HG02610 (cell line): ENCODE results near the gene C1QTNF9.
"Not testable (repeated sequence)": the region's sequence is repeated elsewhere in the genome, so short reads cannot be mapped to it uniquely, and the experiment has no call there.

Source experiments
- ATAC-seq: cut with Tn5 transposase; IDR thresholded peaks from one replicate; pipeline ENCODE4 v1.9.1; 2021; ENCODE audit warnings: mild to moderate bottlenecking, moderate library complexity; ENCODE audit not compliant: unreplicated experiment

The C1QTNF9 gene, protein sequence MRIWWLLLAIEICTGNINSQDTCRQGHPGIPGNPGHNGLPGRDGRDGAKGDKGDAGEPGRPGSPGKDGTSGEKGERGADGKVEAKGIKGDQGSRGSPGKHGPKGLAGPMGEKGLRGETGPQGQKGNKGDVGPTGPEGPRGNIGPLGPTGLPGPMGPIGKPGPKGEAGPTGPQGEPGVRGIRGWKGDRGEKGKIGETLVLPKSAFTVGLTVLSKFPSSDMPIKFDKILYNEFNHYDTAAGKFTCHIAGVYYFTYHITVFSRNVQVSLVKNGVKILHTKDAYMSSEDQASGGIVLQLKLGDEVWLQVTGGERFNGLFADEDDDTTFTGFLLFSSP

DNA sequence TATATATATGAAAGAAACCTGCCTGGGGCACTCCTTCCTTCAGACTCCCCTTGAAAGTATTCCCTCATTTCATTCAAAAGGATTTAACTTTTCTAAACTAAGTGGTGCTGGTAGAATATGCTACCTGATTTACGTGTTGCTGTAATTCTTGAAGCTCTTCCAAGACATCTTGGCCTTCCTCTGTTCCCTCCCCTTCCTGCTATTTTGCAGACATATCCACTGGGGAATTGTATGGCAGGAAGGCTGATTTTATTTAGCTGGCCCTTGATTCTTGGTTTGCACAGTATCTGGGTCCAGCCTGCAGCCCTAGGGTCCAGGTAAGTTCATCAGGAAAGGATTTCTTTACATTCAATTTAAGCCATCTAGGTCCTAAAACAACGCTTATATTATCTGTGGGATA lies at the start of gene C1QTNF9:
C1QTNF9 (plus strand) TSS at position 281 of the 400 bp plus-strand sequence. CDS start 6,424 bp downstream, outside the sequence.
- not testable (repeated sequence) for ATAC-seq

DNA sequence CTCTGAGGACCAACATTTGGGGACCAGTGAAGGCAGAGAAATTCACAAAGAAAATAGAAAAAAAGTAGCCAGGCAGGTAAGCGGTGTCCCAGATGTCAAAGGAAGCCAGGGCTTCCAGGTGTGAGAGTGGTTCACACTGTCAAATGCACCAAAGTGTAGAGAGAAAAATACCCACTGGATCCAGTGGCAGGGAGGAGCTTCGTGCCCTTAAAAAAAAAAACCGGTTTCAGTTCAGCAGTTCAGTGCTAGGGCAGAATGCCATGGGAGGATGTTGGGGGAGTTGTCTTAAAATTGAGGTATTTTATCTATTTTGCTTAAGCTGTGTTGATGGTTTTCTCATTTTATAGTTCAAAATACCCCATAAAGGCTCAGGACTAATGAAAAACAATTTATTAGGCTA lies 47.8 kb upstream of the C1QTNF9 start:
- ATAC-seq, result no peak

DNA sequence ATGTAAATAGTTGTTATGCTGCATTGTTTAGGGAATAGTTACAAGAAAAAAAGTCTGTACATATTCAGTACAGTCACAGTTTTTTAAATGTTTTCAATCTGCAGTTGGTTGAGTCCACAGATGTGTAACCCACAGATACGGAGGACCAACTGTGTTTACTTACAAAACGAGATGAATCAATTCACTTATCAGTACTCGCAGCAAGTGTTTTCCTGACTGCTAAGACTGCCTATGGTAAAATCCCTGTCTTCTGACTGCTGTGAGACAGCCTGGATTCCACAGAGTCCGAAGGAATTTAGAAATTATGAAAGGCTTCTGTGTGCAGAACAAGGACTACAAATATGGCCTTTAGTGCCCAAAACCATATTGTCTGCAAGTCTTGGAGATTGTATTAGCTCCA lies 45.7 kb upstream of the C1QTNF9 start:
- no peak for ATAC-seq

DNA sequence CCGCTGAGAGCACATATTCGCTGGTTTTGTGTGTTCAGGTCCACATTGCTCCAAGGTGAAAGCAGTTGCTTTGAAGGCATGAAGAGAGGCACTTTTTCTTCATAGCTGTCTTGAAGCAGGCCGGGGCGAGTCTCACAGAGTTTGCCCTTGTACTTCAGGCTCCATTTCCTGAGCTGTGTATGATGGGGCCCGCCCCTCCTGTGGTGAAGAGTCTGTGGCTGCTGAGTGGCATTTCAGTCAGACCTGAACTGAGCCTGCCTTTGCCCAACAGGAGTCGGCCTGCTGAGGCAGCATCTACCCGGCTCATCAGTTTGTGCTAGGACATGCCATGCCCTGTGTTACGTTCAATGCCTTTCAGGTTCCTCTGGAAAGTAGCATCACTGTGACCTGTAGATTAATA lies 44.4 kb upstream of the C1QTNF9 start:
- ATAC-seq, result peak; percentile 69

DNA sequence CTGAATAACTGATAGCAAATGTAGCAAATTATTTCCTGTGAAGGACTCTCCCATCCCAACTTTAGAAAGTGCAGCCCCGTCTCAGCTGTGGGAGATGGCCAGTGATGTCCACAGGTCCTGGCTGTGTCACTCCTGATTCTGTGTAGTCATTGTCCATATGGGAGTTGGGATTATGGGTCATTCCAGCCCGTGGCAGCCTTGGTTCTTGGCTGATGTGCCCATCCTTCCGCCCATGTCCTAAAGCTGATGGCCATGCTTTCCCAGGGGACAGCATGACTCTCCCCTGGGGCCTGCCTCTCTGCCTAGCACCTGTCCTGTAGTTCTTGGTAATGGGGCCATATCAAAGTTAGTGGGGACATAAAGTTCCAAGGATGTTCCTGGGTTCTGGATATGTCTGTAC lies 43.9 kb upstream of the C1QTNF9 start:
- ATAC-seq, result no peak

DNA sequence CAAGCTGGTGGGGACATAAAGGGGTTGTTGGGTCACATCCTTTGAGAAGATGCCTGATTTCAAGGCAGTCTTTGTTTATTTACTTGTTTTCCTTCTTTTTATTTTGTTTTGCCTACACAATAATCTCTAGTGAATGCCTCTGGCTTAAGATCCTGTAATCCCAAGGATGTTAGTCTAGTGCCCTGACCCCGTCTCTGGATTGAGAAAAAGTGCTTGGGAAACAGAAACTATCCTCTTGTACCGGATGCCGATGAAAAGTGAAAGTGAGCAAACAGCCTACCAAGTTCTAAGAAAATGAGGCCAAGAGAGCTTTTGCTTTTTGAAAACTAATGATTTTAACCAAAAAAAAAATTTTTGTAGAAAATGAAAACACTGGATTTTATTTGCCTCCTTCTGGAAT lies 42.1 kb upstream of the C1QTNF9 start:
- no peak for ATAC-seq

DNA sequence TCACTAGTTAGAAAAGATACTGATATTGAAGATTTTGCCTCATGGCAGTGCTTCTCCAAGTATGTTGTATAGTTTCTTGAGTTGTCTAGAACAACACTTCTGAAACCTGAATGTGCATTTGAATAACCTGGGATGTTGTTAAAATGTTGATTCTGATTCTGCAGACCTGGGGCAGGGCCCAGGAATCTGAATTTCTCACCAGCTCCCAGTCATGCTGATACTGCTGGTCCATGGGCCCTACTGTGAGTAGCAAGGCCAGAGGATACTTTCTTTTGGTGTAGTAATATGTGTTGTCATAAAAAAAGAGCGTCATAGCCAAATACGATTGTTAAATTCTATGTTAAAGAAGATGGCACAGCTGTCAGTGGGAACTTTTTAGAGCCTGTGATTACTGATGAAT lies 41.6 kb upstream of the C1QTNF9 start:
- ATAC-seq, result no peak

DNA sequence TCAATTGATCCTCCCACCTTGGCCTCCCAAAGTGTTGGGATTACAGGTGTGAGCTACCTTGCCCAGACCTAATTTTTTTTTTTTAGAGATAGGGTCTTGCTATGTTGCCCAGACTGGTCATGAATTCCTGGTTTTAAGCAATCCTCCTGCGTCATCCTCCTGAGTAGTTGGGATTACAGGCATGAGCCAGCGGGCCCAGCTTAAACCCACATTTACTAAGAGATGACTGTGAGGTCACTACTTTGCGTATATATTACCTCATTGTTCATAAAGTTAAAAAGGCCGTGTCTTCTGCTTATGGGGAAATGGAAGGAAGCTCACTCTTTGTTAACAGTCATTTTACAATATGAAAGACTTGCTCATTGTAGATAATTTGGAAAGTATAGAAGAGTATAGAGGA lies 39.6 kb upstream of the C1QTNF9 start:
- no peak for ATAC-seq

DNA sequence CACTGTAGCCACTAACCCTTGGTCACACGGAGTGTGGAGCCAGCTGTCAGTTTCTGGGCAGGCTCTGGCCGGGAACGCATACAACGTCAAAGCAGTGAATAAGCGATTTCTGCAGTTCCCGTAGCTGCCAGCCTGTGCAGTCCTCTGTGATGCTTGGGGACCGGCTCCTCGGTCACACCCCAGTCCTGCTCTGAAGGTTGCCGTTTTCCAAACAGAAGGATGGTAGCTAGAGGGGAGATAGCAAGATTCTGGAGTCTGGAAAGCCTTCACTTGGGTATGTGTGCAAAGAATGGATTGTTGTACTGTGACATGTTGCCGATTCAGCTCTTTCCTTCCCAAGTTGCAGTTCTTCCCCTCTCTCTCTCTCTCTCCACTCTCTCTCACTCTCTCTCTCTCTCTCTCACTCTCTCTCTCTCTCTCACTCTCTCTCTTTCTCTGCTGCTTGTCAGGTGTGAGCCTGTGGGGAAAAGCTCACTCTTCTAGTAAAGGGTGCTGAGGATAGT lies 38.7 kb upstream of the C1QTNF9 start:
- ATAC-seq, result peak; percentile 46

DNA sequence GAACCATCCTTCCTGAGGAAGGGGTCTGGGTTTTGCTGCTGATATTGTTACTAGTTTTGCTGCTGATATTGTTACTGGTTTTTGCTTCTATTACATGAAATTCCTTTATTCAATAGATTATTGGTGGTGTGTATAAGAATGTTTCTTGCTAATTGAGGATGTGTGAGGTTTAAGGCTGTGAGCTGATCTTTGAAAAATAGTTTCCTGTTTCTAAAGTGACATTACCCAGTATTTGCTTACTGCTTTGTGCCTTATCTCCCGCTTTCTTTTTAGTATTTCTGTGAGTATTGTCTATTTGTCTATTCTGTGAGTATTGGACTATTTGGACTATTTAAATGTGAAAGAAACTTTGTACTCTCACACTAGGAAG lies 38.2 kb upstream of the C1QTNF9 start:
- ATAC-seq, result no peak

DNA sequence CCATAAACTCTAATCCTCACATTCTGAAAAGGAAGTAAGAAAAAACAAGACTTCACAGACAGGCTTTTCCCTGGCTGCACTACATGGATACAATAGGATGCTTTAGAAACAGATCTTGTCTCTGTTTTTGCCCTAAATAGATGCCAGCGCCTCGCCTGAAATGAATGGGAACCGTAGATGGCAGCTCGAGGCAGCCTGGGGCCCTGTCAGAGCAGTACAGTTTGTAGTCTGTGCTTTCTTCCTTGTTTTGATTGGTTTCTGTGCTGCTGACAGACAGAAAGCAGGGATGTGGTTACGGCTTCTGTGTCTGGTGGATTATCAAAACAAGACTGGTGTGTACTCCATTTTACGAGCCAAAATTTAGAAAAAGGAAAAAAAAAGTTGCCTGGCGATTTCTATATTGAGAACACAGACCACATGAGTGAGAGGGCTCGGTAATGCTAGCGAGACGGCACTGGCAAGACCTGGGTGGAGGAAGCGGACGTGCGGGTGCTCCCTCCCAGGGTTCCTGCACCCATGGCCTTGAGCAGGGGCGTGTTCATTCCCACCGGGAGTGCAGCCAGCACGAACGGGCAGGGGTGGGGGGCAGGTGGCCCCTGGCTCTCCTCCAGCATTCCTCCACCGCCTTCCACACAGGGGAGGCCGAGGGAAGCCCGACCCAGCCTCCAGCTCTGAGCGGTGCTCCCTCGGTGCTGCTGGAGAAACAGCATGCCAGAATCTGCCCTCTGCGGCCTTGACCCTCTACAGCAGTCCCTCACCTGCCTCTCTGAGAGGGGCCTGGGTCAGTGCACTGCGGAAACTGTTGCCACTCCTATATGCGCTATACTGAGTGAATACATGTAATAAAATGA lies 37.6 kb upstream of the C1QTNF9 start:
- peak; percentile 42 for ATAC-seq

DNA sequence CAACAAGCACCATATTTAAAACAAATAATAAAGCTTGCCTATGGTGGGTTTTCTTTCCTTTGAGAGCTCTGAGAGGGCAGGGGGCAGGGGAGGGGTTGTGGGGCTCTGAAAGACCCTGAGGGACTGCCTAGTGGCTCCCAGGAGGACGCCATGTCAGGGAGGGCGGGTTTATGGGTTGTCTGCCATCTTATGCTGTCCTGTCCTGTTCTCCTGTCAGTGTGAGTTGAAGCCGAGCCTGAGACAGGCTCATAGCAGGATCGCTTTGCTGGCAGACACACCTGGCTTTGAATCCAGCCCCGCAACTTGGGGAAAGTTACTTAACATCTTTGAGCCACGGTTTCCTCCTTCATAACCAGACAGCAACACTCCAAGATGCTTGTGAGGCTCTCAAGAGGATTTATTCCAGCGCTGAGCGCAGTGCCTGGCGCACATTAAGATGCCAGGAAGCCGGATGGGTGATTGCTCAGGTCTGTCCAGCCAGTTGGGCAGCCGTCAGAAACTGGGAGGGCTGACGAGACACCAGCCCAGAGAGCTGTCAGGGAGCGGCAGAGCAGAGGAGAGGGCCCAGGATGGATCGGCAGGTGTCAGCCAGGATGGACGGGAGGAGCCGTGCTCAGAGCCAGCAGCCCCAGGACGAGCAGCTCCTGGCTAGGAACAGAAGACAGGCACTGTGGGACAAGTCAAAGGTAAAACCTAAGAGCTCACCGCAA lies 36.8 kb upstream of the C1QTNF9 start:
- no peak for ATAC-seq

DNA sequence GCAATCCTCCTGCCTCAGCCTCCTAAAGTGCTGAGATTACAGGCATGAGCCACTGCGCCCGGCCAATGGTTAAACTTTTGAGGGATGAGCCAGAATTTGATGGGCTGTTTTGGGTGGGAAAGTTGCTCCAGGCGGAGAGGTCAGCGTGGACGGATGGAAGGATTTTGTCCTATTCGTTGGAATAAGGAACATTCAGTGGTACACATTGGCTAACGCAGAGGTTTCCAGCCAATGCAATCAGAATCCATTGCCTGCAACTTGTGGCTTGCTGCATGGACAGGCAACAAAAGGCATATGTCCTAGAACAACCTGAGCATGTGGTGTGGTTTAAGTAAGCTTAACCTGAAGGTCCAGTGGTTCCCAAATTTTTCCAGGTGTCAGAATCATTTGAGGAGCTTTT lies 35.5 kb upstream of the C1QTNF9 start:
- ATAC-seq, result no peak

DNA sequence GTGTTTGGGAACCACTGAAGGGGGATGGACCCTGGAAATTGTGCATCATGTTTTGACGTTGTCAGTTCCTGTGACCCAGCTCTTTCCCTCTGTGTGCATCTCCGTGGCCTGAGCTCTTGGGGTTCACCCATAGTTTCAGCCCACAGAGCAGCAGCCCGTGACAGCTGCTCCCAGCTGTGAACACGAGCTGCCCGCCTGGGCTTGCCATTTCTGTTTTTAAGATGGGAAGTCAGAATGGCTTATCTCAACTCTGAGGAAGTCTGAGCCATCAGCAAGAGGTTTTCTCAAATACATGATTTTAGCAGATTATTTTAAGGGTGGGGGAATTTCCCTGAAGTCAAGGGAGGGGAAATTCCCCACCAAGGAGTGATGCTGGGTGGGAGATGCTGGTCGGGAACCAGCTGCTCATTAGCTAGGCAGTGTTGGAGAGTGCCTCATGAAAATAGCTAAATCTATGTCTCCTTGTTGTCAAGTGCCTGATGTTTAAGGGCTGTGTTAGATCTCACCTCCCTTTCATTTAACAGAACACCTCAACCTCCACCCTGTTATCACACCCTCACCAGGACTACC lies 34.8 kb upstream of the C1QTNF9 start:
- peak; percentile 71 for ATAC-seq

DNA sequence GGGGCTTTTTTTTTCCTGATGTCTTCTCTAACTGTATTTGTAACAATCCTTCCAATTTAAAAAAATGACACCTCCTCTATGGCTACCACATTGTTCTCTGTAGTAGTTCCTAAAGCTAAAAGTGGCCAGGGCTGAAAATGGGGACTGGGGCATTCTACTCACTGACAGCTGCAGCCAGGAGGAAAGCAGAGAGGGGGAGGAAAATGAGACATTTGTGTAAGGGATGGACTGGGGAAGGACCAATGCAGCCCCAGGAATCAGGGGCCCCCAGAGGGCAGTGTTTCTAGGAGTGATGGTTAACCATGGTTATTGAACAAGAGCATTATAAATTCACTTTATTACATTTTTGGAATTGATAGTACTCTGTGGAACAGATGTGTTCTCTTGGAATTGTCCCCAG lies 34.3 kb upstream of the C1QTNF9 start:
- ATAC-seq, result no peak

DNA sequence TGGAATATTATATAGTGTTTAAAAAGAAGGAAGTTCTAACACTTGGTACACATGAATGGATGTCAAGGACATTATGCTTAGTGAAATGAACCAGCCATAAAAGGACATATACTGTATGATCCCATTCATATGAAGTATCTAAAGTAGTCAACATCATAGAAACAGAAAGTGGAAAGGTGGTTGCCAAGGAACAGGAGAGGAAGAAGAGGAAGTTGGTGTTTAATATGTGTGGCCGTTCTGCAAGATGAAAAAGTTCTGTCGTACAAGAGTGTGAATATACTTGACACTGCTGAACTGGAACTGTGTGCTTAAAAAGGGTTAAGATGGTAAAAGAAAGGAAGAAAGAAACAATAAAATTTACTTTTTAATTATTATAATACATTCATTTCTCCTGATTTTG lies 33.1 kb upstream of the C1QTNF9 start:
- no peak for ATAC-seq

DNA sequence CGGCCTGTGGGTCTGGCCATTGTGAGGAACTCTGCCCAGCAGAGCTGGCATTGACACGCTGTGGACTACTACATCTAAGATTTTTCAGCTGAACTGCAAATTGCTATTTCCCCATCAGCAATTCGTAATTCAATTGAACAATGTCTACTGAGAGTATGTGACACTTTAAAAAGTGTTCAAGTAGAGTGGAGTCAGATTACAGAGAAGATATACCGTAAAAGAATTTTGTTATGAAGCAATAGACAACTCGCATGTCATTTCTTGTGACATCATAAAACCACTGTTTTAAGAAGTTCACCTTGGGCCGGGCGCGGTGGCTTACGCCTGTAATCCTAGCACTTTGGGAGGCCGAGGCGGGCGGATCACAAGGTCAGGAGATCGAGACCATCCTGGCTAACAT lies 32.5 kb upstream of the C1QTNF9 start:
- ATAC-seq, result no peak

DNA sequence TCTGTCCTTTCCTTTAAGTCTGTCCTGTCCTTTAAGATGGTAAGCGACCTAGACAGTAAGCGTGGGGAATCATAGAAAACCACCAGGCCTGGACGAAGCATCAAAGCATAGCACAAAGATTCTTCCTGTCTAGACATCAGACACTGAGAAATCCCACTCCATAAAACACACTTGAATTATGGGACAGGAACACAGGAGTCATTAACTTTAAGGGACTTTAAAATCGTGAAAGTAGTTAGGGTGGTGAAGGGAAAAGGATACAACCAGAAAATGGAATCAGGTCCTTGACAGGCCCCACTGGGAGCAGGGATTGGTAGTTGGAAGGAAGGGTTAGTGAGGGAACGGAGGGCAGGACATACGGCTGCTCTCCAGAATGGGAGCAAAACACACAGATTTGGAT lies 31.6 kb upstream of the C1QTNF9 start:
- ATAC-seq, result no peak

DNA sequence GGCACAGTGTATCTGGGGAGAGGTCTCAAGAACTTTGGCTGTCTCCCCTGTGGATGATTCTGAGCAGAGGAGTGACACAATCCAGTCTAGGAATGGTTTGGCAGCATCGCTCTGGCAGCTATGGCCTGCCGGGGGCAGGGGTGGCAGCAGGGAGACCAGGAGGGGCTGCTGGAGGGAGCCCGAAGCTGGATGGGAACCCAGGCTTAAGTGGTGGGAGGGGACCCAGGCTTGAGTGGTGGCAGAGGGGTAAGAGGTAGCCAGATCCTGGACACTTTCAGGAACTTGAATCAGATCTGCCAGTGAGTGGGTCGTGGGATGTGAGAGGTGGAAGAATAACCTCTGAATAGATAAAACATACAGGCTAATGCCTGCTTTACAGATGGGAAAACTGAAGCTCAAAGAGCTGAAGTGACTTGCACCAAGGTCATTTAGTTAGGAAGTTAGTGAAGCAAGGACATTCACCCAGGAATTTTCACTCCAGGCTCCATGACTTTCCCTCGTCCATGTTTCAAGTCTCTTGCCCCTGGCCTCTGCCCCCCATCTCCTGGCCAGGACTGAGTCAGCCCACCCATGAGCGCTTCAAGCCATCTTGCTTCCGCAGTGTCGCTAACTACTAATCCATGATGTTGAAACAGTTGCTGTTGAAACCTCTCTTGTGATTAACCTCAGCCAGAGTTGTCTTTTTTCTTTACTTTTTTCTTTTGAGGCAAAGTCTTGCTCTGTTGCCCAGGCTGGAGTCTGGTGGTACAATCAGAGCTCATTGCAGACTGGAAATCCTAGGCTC lies 29.9 kb upstream of the C1QTNF9 start:
- no peak for ATAC-seq

DNA sequence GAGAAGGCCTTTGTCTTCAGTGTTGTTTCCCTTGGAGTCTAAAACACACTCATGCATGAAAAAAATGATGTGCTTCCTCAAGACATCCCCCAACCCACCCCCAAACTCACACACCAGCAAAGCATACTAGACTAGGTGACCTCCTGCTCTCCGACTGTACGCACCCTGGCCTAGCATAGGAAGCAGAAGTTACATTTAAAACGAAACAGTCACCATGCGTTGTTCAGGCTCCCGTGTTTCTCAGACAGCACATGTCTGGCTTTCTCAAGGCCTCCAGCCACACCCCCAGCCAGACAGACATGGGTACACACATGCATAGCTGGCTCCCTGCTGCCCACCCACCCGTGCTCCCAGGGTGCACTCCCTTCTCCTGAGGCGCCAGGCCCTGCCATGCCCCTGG lies 28.7 kb upstream of the C1QTNF9 start:
- ATAC-seq, result peak; percentile 76
